HCT116 (cell line): ENCODE measurements around the gene SNX25. TPM values are rescaled to one million over a fixed set of nuclear protein-coding genes. Genes with fewer than 3 reads are reported as not detected.

Experiments
- ATAC-seq: fragments of 200-7000 bp; cut with Tn5 transposase; 2 replicates; pipeline ENCODE4 v1.9.1; 2020; ENCODE audit warnings: mild to moderate bottlenecking, moderate library complexity
- BruUV-seq: library from RNA; stranded (reverse); fragments of 400-500 nt; replicated peaks from 2 replicates; lab custom pipeline; 2021; lab: Mats Ljungman, UMichigan
- CTCF ChIA-PET: fragments of 300-600 bp; sonication (Branson Sonifier 250); formaldehyde crosslinking; loops from one replicate; lab custom pipeline; 2021; ENCODE audit warnings: antibody characterized with exemption; lab: Charles Lee
- POLR2A ChIA-PET: fragments of 300-600, 350-600 bp; sonication (Branson Sonifier 250); formaldehyde crosslinking; loops from one replicate; lab custom pipeline; 2021; ENCODE audit warnings: antibody characterized with exemption; lab: Charles Lee
- RAD21 ChIA-PET, 2 experiments: fragments of 300-600 bp; sonication (Branson Sonifier 250); formaldehyde crosslinking; loops; one replicate each; lab custom pipeline; 2023; ENCODE audit warnings: low total read pairs in 2 of 2; ENCODE audit not compliant: uncharacterized antibody in 2 of 2, unreplicated experiment in 2 of 2, low non-redundant PET in 1 of 2; lab: Charles Lee
- DNase-seq: peaks from one replicate; pipeline ENCODE4 v3.0.0-alpha.2; 2010; ENCODE audit warnings: low read depth, low spot score
- H2AFZ ChIP-seq: fragments of 200-600 bp; shearing (Covaris generic), sonication (generic); 2 replicates; pipeline ENCODE4 v1.6.1; 2017; ENCODE audit warnings: low read depth, mixed run types, mixed read lengths, antibody characterized with exemption, low read length; ENCODE audit not compliant: poor library complexity, severe bottlenecking
- H3K27ac ChIP-seq: 2 replicates; pipeline ENCODE4 v1.5.1; 2012; ENCODE audit warnings: low read depth, low read length
- H3K27me3 ChIP-seq: fragments of 200-600 bp; sonication (generic); 2 replicates; pipeline ENCODE4 v1.6.1; 2016; ENCODE audit warnings: mixed run types, low read length, mixed read lengths; ENCODE audit not compliant: insufficient read depth
- H3K36me3 ChIP-seq, 2 experiments: fragments of 200-500 bp in 1 of 2; fragments of 200-600 bp in 1 of 2; sonication (Bioruptor generic) in 1 of 2; sonication (generic) in 1 of 2; 2 replicates each; pipeline versions ENCODE4 v1.5.1 to v1.6.1; 2014 to 2016; ENCODE audit warnings: low read length in 2 of 2, inconsistent platforms in 1 of 2, mixed read lengths in 1 of 2, mixed run types in 1 of 2; ENCODE audit not compliant: insufficient read depth in 2 of 2, control insufficient read depth in 1 of 2
- H3K4me1 ChIP-seq, 2 experiments: fragments of 200-600 bp in 1 of 2; sonication (generic) in 1 of 2; 2 replicates each; pipeline versions ENCODE4 v1.5.1 to v1.6.1; 2012 to 2017; ENCODE audit warnings: low read length in 2 of 2, inconsistent platforms in 1 of 2, mild to moderate bottlenecking in 1 of 2, mixed read lengths in 1 of 2, mixed run types in 1 of 2, moderate library complexity in 1 of 2; ENCODE audit not compliant: insufficient read depth in 2 of 2, control insufficient read depth in 1 of 2
- H3K4me2 ChIP-seq: fragments of 200-600 bp; sonication (generic); 2 replicates; pipeline ENCODE4 v1.6.1; 2017; ENCODE audit warnings: mixed run types, low read length, mixed read lengths
- H3K4me3 ChIP-seq, 2 experiments: fragments of 200-600 bp in 1 of 2; sonication (generic) in 1 of 2; replicated peaks in 1 of 2; 2 replicates each; pipeline ENCODE4 v1.5.1; 2011 to 2016; ENCODE audit warnings: low read length in 2 of 2, control low read depth in 1 of 2, low read depth in 1 of 2, mild to moderate bottlenecking in 1 of 2, mixed read lengths in 1 of 2, mixed run types in 1 of 2
- H3K79me2 ChIP-seq: fragments of 200-600 bp; sonication (generic); 2 replicates; pipeline ENCODE4 v1.6.1; 2017; ENCODE audit warnings: mild to moderate bottlenecking, mixed run types, low read length, moderate library complexity, mixed read lengths; ENCODE audit not compliant: insufficient read depth
- H3K9ac ChIP-seq: fragments of 200-600 bp; sonication (generic); 2 replicates; pipeline ENCODE4 v1.6.1; 2016; ENCODE audit warnings: low read length, mixed read lengths
- H3K9me2 ChIP-seq: fragments of 200-600 bp; sonication (generic), shearing (Covaris generic); 2 replicates; pipeline ENCODE4 v1.6.1; 2017; ENCODE audit warnings: mixed run types, mild to moderate bottlenecking, moderate library complexity; ENCODE audit not compliant: insufficient read depth
- H3K9me3 ChIP-seq, 2 experiments: fragments of 200-500 bp in 1 of 2; fragments of 200-600 bp in 1 of 2; sonication (Bioruptor generic) in 1 of 2; sonication (generic) in 1 of 2; 2 replicates each; pipeline ENCODE4 v1.6.1; 2014 to 2017; ENCODE audit warnings: low read length in 2 of 2, mixed read lengths in 2 of 2, inconsistent platforms in 1 of 2, low read depth in 1 of 2, mild to moderate bottlenecking in 1 of 2, mixed run types in 1 of 2, moderate library complexity in 1 of 2; ENCODE audit not compliant: control insufficient read depth in 1 of 2, insufficient read depth in 1 of 2
- H4K20me1 ChIP-seq: fragments of 200-600 bp; sonication (generic), shearing (Covaris generic); 2 replicates; pipeline ENCODE4 v1.6.1; 2017; ENCODE audit warnings: mixed run types, mild to moderate bottlenecking, moderate library complexity; ENCODE audit not compliant: insufficient read depth
- CEBPB ChIP-seq: IDR thresholded peaks from 2 replicates; pipeline ENCODE4 v1.6.1; 2012; ENCODE audit warnings: low read depth
- EGR1 ChIP-seq: IDR thresholded peaks from 2 replicates; pipeline ENCODE4 v1.6.1; 2012; ENCODE audit warnings: low read depth
- EZH2 ChIP-seq: fragments of 200-600 bp; sonication (generic); IDR thresholded peaks from 2 replicates; pipeline ENCODE4 v1.6.1; 2017; ENCODE audit warnings: antibody characterized with exemption, mixed run types
- FOSL1 ChIP-seq: IDR thresholded peaks from 2 replicates; pipeline ENCODE4 v1.6.1; 2012; ENCODE audit warnings: low read depth
- intact Hi-C: fragments of 100-400 bp; cut with micrococcal nuclease; formaldehyde crosslinking; loops from 2 replicates; pipeline ENCODE4 v1.10.0; 2022
- total RNA-seq: library from RNA; stranded (reverse); gene quantifications from one replicate; pipeline ENCODE4 v1.2.1, GENCODE V29; 2021; ENCODE audit not compliant: unreplicated experiment

Gene SNX25
- total RNA-seq, 1 experiment from 2014 or later, result 20.9 TPM

GRCh38 chr4:185287031-185287430 is 77.6 kb downstream of the SNX25 start:
- peaks cover 0 to 6% of the 10 kb centered on the region in 2 experiments; a peak in 1 of 4 replicates for H3K36me3 ChIP-seq
- TF ChIP-seq EGR1 (no peak), CEBPB (no peak), FOSL1 (no peak), EZH2 (no peak)
- no peaks in the 10 kb centered on the region for H3K79me2 ChIP-seq
- no peaks in the 10 kb centered on the region for H3K9me3 ChIP-seq
- no peaks in the 10 kb centered on the region for H3K27me3 ChIP-seq
- no peak overlapping the region for H3K9ac ChIP-seq
- peaks cover 19 to 24% of the 10 kb centered on the region in 2 experiments for H3K4me1 ChIP-seq
- H2AFZ ChIP-seq, result no peak overlapping the region
- ChIA-PET POLR2A (no interaction called here), CTCF (no interaction called here), RAD21 (no interaction called here)
- no peaks in the 10 kb centered on the region for H4K20me1 ChIP-seq
- H3K27ac ChIP-seq, result no peak overlapping the region
- H3K9me2 ChIP-seq, result no peaks in the 10 kb centered on the region
- DNase-seq (no peak), ATAC-seq (no peak)
- H3K4me2 ChIP-seq, result no peak overlapping the region
- H3K4me3 ChIP-seq, result no peak overlapping the region
- intact Hi-C loops, result no loop called here
- no TSS peak for BruUV-seq

GRCh38 chr4:185290018-185290607 is 80.7 kb downstream of the SNX25 start:
- Histone ChIP-seq H3K36me3 (peaks cover 0 to 6% of the 10 kb centered on the region in 2 experiments; a peak in 1 of 4 replicates), H3K79me2 (no peaks in the 10 kb centered on the region)
- intact Hi-C loops, result no loop called here
- TF ChIP-seq FOSL1, result no peak
- no peak for TF ChIP-seq EGR1
- TF ChIP-seq, all 23 proteins: peak for 0
- Histone ChIP-seq H3K4me1 (no peaks in the 10 kb centered on the region), H3K4me3 (no peak overlapping the region), H3K27ac (no peak overlapping the region), H3K4me2 (no peak overlapping the region), H3K9me2 (no peaks in the 10 kb centered on the region), H2AFZ (no peak overlapping the region), H3K9ac (no peak overlapping the region), H4K20me1 (no peaks in the 10 kb centered on the region), H3K9me3 (no peaks in the 10 kb centered on the region), H3K27me3 (no peaks in the 10 kb centered on the region)
- DNase-seq, result no peak
- no peak for ATAC-seq
- BruUV-seq, result no TSS peak
- POLR2A ChIA-PET, result no interaction called here
- RAD21 ChIA-PET, result no interaction called here
- CTCF ChIA-PET, result no interaction called here
